ENCODE data around the gene ELL.
A peak's percentile ranks its signal among the peaks of the same experiment; 100 is the strongest.

Gene ELL

DNA sequence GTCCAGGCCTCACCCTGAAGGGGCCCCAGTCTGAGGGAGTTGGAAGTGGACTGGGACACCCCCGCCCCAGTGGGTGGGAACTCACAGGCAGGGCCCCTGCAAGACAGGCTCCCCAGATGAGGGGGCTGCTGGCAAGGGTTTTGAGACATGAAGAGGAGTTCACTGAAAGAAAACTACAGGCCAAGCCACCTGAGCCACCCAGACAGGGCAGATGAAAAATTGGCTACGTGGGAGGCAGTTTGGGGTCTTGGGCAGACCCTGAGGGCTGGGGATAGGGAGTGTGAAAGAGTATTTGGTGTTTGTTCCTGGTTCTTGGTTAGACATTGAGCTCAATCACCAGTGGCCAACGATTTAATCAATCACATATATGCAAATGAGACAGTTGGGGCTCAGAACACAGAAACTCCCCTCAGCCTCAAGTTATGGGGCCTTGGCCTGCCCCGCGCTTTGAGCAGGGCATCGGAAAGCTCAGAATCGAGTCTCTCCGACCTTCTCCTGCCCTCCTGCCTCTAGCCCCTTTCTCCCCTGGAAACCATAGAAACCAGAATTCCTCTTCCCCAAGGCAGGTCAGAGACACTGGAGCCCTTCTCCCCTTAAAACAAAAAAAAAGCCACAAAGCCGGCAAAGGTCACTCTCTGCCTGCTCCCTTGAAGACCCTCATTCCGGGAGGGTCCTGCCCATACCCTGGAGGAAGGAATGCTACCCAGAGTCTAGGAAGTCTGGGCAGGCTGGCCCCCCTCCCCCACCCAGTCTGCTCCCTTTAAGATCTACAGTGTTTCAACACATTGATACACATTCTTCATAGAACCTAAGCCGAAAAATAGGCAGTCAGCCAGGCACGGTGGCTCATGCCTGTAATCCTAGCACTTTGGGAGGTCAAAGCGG is 82.6 kb downstream of the ELL start:
- Histone ChIP-seq H3K36me3 (ENCODE audit: insufficient read depth, insufficient read length, low read length) (peaks cover 36% of the 10 kb centered on the region), H3K9ac (ENCODE audit: insufficient read length, low read depth) (peak overlapping the region; percentile 79), H3K27me3 (ENCODE audit: insufficient read depth, insufficient read length) (no peaks in the 10 kb centered on the region), H3K9me3 (ENCODE audit: insufficient read depth, low read length) (no peaks in the 10 kb centered on the region), H3K4me3 (ENCODE audit: insufficient read length, low read depth) (peak overlapping the region; percentile 29), H3K4me1 (ENCODE audit: insufficient read depth, insufficient read length) (peaks cover 40% of the 10 kb centered on the region)
- TF ChIP-seq YY1 (IDR thresholded peaks at IDR 0.05; ENCODE audit: insufficient read depth, insufficient read length), result no peak
- no peak for TF ChIP-seq ZNF274 (IDR thresholded peaks at IDR 0.05; ENCODE audit: low read depth, low read length)
- TF ChIP-seq SUZ12 (IDR thresholded peaks at IDR 0.05; ENCODE audit: extremely low read depth, insufficient read depth, insufficient read length), result no peak
- DNase-seq (ENCODE audit: low read depth, low spot score), result no peak

GRCh38 chr19:18438331-18439024 is 83.4 kb downstream of the ELL start:
- Histone ChIP-seq H3K4me3 (ENCODE audit: insufficient read length, low read depth) (peak overlapping the region; percentile 41), H3K9me3 (ENCODE audit: insufficient read depth, low read length) (no peaks in the 10 kb centered on the region), H3K4me1 (ENCODE audit: insufficient read depth, insufficient read length) (peaks cover 42% of the 10 kb centered on the region), H3K9ac (ENCODE audit: insufficient read length, low read depth) (peak overlapping the region; percentile 94), H3K27me3 (ENCODE audit: insufficient read depth, insufficient read length) (no peaks in the 10 kb centered on the region), H3K36me3 (ENCODE audit: insufficient read depth, insufficient read length, low read length) (peaks cover 28% of the 10 kb centered on the region)
- no peak for DNase-seq (ENCODE audit: low read depth, low spot score)
- TF ChIP-seq ZNF274 (IDR thresholded peaks at IDR 0.05; ENCODE audit: low read depth, low read length) (no peak), SUZ12 (IDR thresholded peaks at IDR 0.05; ENCODE audit: extremely low read depth, insufficient read depth, insufficient read length) (no peak), YY1 (IDR thresholded peaks at IDR 0.05; ENCODE audit: insufficient read depth, insufficient read length) (no peak)

DNA sequence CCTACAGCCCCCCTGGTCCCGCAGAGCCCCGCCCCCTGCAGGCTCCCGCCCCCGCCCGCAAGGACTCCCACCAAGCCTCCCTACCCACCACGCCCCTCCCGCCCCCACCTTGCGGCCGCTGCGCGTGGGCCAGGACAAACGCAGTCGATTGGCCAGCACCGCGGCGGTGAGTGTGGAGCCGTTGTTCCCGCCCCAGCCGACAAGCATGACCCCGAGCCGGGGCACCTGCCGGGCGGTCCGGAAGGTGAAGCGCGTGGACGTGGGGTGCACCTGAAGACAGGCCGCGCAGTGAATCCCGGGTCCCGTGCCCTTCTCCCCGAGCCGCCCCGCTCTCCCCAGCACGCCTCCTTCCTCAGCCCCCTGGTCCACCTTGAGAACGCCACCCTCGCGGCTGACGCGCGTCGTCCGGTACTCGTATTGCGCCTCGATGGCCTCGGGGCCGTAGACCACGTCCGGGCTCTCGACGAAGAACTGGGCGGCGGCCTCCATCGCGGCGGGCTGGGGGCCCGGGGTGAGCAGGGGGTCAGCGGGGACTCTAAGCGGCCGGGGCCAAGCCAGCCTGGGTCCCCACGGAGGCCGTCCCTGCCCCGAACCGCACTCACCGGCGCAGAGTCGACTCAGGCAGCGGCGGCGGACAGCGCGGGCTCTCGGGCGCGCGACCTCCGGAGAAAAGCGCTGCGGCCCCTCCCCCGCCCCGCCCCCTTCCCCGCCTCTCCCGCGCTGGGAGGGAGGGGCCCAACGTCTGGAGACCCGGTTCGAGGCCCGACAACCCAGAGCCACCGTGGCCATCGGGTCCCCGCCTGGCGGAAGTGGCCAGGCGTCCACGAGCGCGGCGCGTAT is 84.2 kb downstream of the ELL start, which contains the start of gene ISYNA1:
Gene ISYNA1, minus strand, starts transcription at position 643 of the 840 bp plus-strand sequence. Its CDS starts 154 bp downstream, at position 489.
- H3K4me3 ChIP-seq (ENCODE audit: insufficient read length, low read depth), result peak within 1 kb of the TSS; percentile 97
- peaks cover 24% of the 10 kb centered on the region for H3K36me3 ChIP-seq (ENCODE audit: insufficient read depth, insufficient read length, low read length)
- no peak for DNase-seq (ENCODE audit: low read depth, low spot score)
- TF ChIP-seq ZNF274 (IDR thresholded peaks at IDR 0.05; ENCODE audit: low read depth, low read length), result no peak
- TF ChIP-seq YY1 (IDR thresholded peaks at IDR 0.05; ENCODE audit: insufficient read depth, insufficient read length), result no peak
- TF ChIP-seq SUZ12 (IDR thresholded peaks at IDR 0.05; ENCODE audit: extremely low read depth, insufficient read depth, insufficient read length), result no peak
- H3K27me3 ChIP-seq (ENCODE audit: insufficient read depth, insufficient read length), result no peaks in the 10 kb centered on the region
- peaks cover 43% of the 10 kb centered on the region for H3K4me1 ChIP-seq (ENCODE audit: insufficient read depth, insufficient read length)
- peak within 1 kb of the TSS; percentile 98 for H3K9ac ChIP-seq (ENCODE audit: insufficient read length, low read depth)
- H3K9me3 ChIP-seq (ENCODE audit: insufficient read depth, low read length), result no peaks in the 10 kb centered on the region

DNA sequence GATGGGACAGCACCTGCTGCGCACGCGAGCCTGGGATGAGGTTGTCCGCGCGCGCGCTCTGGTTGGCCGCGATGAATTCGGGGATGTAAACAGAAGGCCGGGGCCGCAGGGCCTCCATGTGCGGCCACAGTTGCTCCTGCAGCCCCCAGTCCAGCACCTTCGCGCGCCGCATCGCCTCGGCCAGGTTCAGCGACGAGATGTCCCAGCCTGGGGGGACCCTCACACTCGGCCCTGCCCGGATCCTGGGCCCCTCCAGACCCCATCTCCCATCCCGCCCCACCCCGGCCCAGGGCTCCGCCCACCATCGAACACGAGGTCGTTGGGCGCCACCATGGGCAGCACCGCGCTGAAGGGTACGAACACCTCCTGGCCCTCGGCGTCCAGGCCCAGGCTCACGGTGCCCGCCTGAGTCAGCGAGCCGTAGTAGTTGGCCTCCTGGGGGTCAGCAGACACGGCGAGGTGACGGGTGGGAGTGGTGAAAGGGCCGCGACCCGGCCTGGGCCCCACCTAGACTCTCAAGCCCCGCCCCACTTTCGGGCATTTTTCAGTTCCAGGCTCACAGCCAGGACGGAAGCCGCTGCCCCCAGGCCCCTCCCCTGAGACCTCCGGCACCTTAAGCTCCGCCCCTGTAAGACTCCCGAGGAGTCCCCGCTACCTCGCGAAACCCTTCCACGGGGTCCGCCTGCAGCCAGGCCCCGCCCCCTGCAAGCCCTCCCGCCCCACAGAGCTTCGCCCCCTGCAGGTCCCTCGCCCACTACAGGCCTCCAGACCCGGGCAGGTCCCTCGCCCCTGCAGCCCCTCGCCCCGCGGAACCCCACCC is 85.0 kb downstream of the ELL start:
- Histone ChIP-seq H3K4me1 (ENCODE audit: insufficient read depth, insufficient read length) (peaks cover 46% of the 10 kb centered on the region), H3K4me3 (ENCODE audit: insufficient read length, low read depth) (peak overlapping the region; percentile 61), H3K9ac (ENCODE audit: insufficient read length, low read depth) (peak overlapping the region; percentile 78), H3K36me3 (ENCODE audit: insufficient read depth, insufficient read length, low read length) (peaks cover 24% of the 10 kb centered on the region), H3K9me3 (ENCODE audit: insufficient read depth, low read length) (no peaks in the 10 kb centered on the region), H3K27me3 (ENCODE audit: insufficient read depth, insufficient read length) (no peaks in the 10 kb centered on the region)
- DNase-seq (ENCODE audit: low read depth, low spot score), result no peak
- no peak for TF ChIP-seq YY1 (IDR thresholded peaks at IDR 0.05; ENCODE audit: insufficient read depth, insufficient read length)
- TF ChIP-seq SUZ12 (IDR thresholded peaks at IDR 0.05; ENCODE audit: extremely low read depth, insufficient read depth, insufficient read length), result no peak
- no peak for TF ChIP-seq ZNF274 (IDR thresholded peaks at IDR 0.05; ENCODE audit: low read depth, low read length)

GRCh38 chr19:18435842-18436670 is 85.8 kb downstream of the ELL start:
- Histone ChIP-seq H3K4me1 (ENCODE audit: insufficient read depth, insufficient read length) (peaks cover 47% of the 10 kb centered on the region), H3K36me3 (ENCODE audit: insufficient read depth, insufficient read length, low read length) (peaks cover 24% of the 10 kb centered on the region), H3K27me3 (ENCODE audit: insufficient read depth, insufficient read length) (no peaks in the 10 kb centered on the region), H3K4me3 (ENCODE audit: insufficient read length, low read depth) (peak overlapping the region; percentile 61), H3K9ac (ENCODE audit: insufficient read length, low read depth) (peak overlapping the region; percentile 78), H3K9me3 (ENCODE audit: insufficient read depth, low read length) (no peaks in the 10 kb centered on the region)
- no peak for DNase-seq (ENCODE audit: low read depth, low spot score)
- no peak for TF ChIP-seq SUZ12 (IDR thresholded peaks at IDR 0.05; ENCODE audit: extremely low read depth, insufficient read depth, insufficient read length)
- no peak for TF ChIP-seq ZNF274 (IDR thresholded peaks at IDR 0.05; ENCODE audit: low read depth, low read length)
- no peak for TF ChIP-seq YY1 (IDR thresholded peaks at IDR 0.05; ENCODE audit: insufficient read depth, insufficient read length)
